Duodenal mucosa (tissue), 2 donors: ENCODE results near the gene SRC.
A peak's percentile ranks its signal among the peaks of the same experiment; 100 is the strongest.

Source experiments
- H3K27ac ChIP-seq: one replicate; pipeline ENCODE4 v1.7.0; 2013; ENCODE audit warnings: low read depth, low read length
- H3K27me3 ChIP-seq, 2 donors: one replicate each; pipeline ENCODE4 v1.7.0; 2013; ENCODE audit warnings: low read length in 2 of 2, control low read depth in 1 of 2; ENCODE audit not compliant: insufficient read depth in 2 of 2, control insufficient read depth in 1 of 2
- H3K36me3 ChIP-seq, 2 donors: one replicate each; pipeline ENCODE4 v1.7.0; 2013; ENCODE audit warnings: low read length in 2 of 2, control low read depth in 1 of 2; ENCODE audit not compliant: insufficient read depth in 2 of 2, control insufficient read depth in 1 of 2
- H3K4me1 ChIP-seq, 2 donors: one replicate each; pipeline ENCODE4 v1.7.0; 2013; ENCODE audit warnings: low read length in 2 of 2, control low read depth in 1 of 2; ENCODE audit not compliant: insufficient read depth in 2 of 2, control insufficient read depth in 1 of 2
- H3K4me3 ChIP-seq, 2 donors: one replicate each; pipeline ENCODE4 v1.7.0; 2013; ENCODE audit warnings: low read length in 2 of 2, low read depth in 1 of 2
- H3K9ac ChIP-seq, 2 donors: one replicate each; pipeline ENCODE4 v1.7.0; 2013; ENCODE audit warnings: low read length in 2 of 2, low read depth in 1 of 2
- H3K9me3 ChIP-seq, 2 donors: one replicate each; pipeline ENCODE4 v1.7.0; 2013; ENCODE audit warnings: low read length in 2 of 2, control low read depth in 1 of 2; ENCODE audit not compliant: control insufficient read depth in 1 of 2

Gene SRC

GRCh38 chr20:37343212-37343993, 2.5 kb upstream of the SRC start:
- Histone ChIP-seq H3K4me1 (peaks cover 44 to 45% of the 10 kb centered on the region in 2 donors), H3K27me3 (no peaks in the 10 kb centered on the region), H3K36me3 (no peaks in the 10 kb centered on the region), H3K4me3 (no peak overlapping the region), H3K9me3 (no peaks in the 10 kb centered on the region), H3K27ac (peak overlapping the region; percentile 76), H3K9ac (peak overlapping the region; percentile 3 to 33)

GRCh38 chr20:37343994-37344355, 2.0 kb upstream of the SRC start:
- H3K9ac ChIP-seq = peak overlapping the region; percentile 3 to 64
- H3K36me3 ChIP-seq = no peaks in the 10 kb centered on the region
- H3K9me3 ChIP-seq = no peaks in the 10 kb centered on the region
- no peaks in the 10 kb centered on the region for H3K27me3 ChIP-seq
- H3K4me1 ChIP-seq = peaks cover 49 to 51% of the 10 kb centered on the region in 2 donors
- peak overlapping the region; percentile 76 for H3K27ac ChIP-seq
- H3K4me3 ChIP-seq = peak overlapping the region in 1 of 2 donors; percentile 74

GRCh38 chr20:37344506-37345338, 1.2 kb upstream of the SRC start:
- H3K27me3 ChIP-seq = no peaks in the 10 kb centered on the region
- H3K4me3 ChIP-seq = peak overlapping the region; percentile 71 to 74
- no peaks in the 10 kb centered on the region for H3K36me3 ChIP-seq
- peak overlapping the region; percentile 59 to 71 for H3K9ac ChIP-seq
- no peaks in the 10 kb centered on the region for H3K9me3 ChIP-seq
- H3K4me1 ChIP-seq = peaks cover 57 to 58% of the 10 kb centered on the region in 2 donors
- peak overlapping the region; percentile 76 for H3K27ac ChIP-seq

DNA sequence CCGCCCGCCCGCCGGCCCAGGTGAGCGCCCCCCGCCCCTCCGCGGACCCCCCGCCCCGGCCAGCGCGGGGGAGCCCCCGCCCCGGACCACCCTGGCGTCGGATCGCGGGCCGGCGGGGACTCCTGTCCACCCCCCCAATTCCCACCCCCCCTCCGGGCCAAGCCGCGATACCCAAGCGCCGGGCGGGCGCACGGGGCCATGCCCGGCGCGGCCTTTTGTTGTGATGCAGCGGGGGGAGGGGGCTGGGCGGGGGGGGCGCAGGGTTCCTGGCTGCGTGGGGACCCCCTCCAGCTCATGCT, 245 bp downstream of the SRC start:
- H3K4me3 ChIP-seq = peak overlapping the region in 1 of 2 donors; percentile 71
- peaks cover 59 to 63% of the 10 kb centered on the region in 2 donors for H3K4me1 ChIP-seq
- peak overlapping the region in 1 of 2 donors; percentile 80 for H3K9ac ChIP-seq
- peaks cover 2 to 12% of the 10 kb centered on the region in 2 donors for H3K36me3 ChIP-seq
- H3K9me3 ChIP-seq = no peaks in the 10 kb centered on the region
- H3K27ac ChIP-seq = peak overlapping the region; percentile 76
- H3K27me3 ChIP-seq = no peaks in the 10 kb centered on the region

GRCh38 chr20:37346535-37347346, 801 bp downstream of the SRC start:
- Histone ChIP-seq H3K27ac (peak overlapping the region; percentile 25), H3K9ac (peak overlapping the region; percentile 80 to 81), H3K4me1 (peaks cover 59 to 63% of the 10 kb centered on the region in 2 donors)

DNA sequence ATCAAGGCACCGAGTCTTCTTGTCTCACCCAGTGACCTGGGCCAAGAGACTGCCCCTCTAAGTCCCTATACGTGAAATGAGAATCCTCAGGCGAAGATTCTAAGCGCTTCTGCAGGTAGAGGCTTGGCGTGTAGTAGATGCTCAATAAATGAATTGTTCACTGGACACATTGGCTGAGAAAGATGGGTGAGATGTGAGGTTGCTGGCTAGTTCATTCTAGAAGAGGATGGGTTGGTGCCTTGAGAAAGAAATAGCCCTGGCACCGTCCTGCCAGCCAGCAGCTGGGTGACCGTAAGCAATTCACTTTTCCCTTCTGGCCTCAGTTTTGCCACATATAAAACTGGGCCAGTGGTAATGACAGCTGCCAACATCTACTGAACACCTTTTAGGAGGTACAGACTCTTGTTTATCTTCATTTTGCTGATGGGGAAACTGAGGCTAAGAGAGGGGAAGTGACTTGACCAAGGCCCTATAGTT, 1.4 kb downstream of the SRC start:
- Histone ChIP-seq H3K4me1 (peaks cover 59 to 63% of the 10 kb centered on the region in 2 donors), H3K27me3 (no peaks in the 10 kb centered on the region), H3K36me3 (peaks cover 14 to 22% of the 10 kb centered on the region in 2 donors), H3K9me3 (no peaks in the 10 kb centered on the region), H3K9ac (peak overlapping the region; percentile 80 to 81), H3K4me3 (peak overlapping the region; percentile 64 to 70), H3K27ac (no peak overlapping the region)

More at GRCh38 chr20:37346535-37347346, 801 bp downstream of the SRC start:
- H3K4me3 ChIP-seq = peak overlapping the region; percentile 64 to 70
- peaks cover 8 to 16% of the 10 kb centered on the region in 2 donors for H3K36me3 ChIP-seq
- H3K27me3 ChIP-seq = no peaks in the 10 kb centered on the region
- H3K9me3 ChIP-seq = no peaks in the 10 kb centered on the region

GRCh38 chr20:37347891-37348791, 2.2 kb downstream of the SRC start:
- Histone ChIP-seq H3K9me3 (no peaks in the 10 kb centered on the region), H3K36me3 (peaks cover 15 to 28% of the 10 kb centered on the region in 2 donors), H3K4me3 (peak overlapping the region; percentile 4 to 64), H3K27me3 (no peaks in the 10 kb centered on the region), H3K27ac (peak overlapping the region; percentile 27), H3K4me1 (peaks cover 61% of the 10 kb centered on the region in 2 donors), H3K9ac (peak overlapping the region; percentile 31 to 47)

DNA sequence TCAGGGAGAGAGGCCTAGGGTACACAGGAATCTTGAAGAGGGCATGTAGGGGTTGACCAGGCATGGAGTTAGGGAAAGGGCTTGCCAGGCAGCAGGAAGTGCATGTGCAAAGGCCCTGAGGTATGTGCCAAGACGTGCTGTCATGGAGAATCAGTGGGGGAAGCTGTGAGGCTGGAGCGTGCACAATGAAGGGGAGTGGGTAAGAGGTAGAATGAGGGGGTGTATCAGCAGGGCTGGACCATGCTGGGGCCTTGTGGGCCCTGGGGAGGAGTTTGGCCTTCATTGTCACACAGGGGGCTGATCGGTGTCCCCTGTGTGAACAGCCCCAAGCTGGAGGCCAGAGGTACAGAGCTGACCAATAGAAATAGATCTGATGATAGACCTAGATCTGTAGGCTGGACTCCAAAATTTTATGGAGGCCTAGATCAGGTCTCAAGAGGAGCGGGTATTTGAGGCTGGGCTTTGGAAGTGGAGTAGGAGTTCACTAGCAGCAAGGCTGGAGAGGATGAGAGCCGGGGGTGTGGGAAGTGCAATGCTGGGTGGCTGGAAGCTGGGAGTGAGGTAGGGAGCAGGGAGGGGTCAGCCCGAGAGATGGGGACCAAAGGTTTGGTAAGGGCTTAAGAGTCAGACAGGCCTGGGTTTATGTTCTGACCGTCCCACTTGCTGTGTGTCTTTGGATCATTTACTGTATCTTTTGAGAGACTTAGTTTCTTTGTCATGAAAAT, 3.0 kb downstream of the SRC start:
- Histone ChIP-seq H3K27me3 (no peaks in the 10 kb centered on the region), H3K4me3 (no peak overlapping the region), H3K4me1 (peaks cover 61% of the 10 kb centered on the region in 2 donors), H3K9ac (peak overlapping the region in 1 of 2 donors; percentile 31), H3K9me3 (no peaks in the 10 kb centered on the region), H3K27ac (no peak overlapping the region), H3K36me3 (peaks cover 19 to 34% of the 10 kb centered on the region in 2 donors)
